ENCODE data around the gene DNAJC2.
"Not testable (repeated sequence)": the region's sequence is repeated elsewhere in the genome, so short reads cannot be mapped to it uniquely, and the experiment has no call there.

GRCh38 chr7:103279636-103279962 is 65.0 kb downstream of the DNAJC2 start:
- TF ChIP-seq POLR2A (IDR thresholded peaks at IDR 0.05), result not testable (repeated sequence)
- TF ChIP-seq, protein P1, sequence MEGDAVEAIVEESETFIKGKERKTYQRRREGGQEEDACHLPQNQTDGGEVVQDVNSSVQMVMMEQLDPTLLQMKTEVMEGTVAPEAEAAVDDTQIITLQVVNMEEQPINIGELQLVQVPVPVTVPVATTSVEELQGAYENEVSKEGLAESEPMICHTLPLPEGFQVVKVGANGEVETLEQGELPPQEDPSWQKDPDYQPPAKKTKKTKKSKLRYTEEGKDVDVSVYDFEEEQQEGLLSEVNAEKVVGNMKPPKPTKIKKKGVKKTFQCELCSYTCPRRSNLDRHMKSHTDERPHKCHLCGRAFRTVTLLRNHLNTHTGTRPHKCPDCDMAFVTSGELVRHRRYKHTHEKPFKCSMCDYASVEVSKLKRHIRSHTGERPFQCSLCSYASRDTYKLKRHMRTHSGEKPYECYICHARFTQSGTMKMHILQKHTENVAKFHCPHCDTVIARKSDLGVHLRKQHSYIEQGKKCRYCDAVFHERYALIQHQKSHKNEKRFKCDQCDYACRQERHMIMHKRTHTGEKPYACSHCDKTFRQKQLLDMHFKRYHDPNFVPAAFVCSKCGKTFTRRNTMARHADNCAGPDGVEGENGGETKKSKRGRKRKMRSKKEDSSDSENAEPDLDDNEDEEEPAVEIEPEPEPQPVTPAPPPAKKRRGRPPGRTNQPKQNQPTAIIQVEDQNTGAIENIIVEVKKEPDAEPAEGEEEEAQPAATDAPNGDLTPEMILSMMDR (IDR thresholded peaks at IDR 0.05), result not testable (repeated sequence)
